Lung (tissue), 12 donors: ENCODE data around the gene PFKL. TPM values are rescaled to one million over a fixed set of nuclear protein-coding genes. Genes with fewer than 3 reads are reported as not detected.
A peak's percentile ranks its signal among the peaks of the same experiment; 100 is the strongest.

Source experiments
- ATAC-seq: fragments of 200-7000 bp; cut with Tn5 transposase; one replicate; pipeline ENCODE4 v1.9.1; 2020; ENCODE audit warnings: moderate number of reproducible peaks; ENCODE audit not compliant: insufficient read depth, low FRiP score
- DNase-seq, 3 donors: peaks; one replicate each; pipeline ENCODE4 v3.0.0-alpha.2; 2013 to 2017
- H3K27ac ChIP-seq, 2 donors: one replicate each; pipeline ENCODE4 v1.5.1; 2013; ENCODE audit warnings: mild to moderate bottlenecking in 2 of 2, moderate library complexity in 2 of 2, control low read depth in 1 of 2, inconsistent platforms in 1 of 2, low read depth in 1 of 2, low read length in 1 of 2
- H3K27me3 ChIP-seq, 3 donors: one replicate each; pipeline ENCODE4 v1.5.1; 2013; ENCODE audit warnings: low read length in 2 of 3; ENCODE audit not compliant: control insufficient read depth in 3 of 3, insufficient read depth in 3 of 3
- H3K36me3 ChIP-seq, 4 donors: one replicate each; pipeline ENCODE4 v1.5.1; 2013; ENCODE audit warnings: low read length in 4 of 4, mild to moderate bottlenecking in 1 of 4, moderate library complexity in 1 of 4; ENCODE audit not compliant: control insufficient read depth in 4 of 4, insufficient read depth in 4 of 4
- H3K4me1 ChIP-seq, 5 donors: one replicate each; pipeline ENCODE4 v1.5.1; 2013; ENCODE audit warnings: low read length in 5 of 5, mild to moderate bottlenecking in 2 of 5, moderate library complexity in 1 of 5; ENCODE audit not compliant: control insufficient read depth in 5 of 5, insufficient read depth in 5 of 5
- H3K4me3 ChIP-seq: one replicate; pipeline ENCODE4 v1.5.1; 2013; ENCODE audit warnings: mild to moderate bottlenecking, control low read depth, moderate library complexity
- H3K9ac ChIP-seq, 2 donors: one replicate each; pipeline ENCODE4 v1.5.1; 2013; ENCODE audit warnings: low read length in 2 of 2, control low read depth in 1 of 2; ENCODE audit not compliant: insufficient read depth in 1 of 2
- H3K9me3 ChIP-seq, 4 donors: one replicate each; pipeline ENCODE4 v1.5.1; 2013; ENCODE audit warnings: low read length in 3 of 4, mild to moderate bottlenecking in 1 of 4, moderate library complexity in 1 of 4; ENCODE audit not compliant: control insufficient read depth in 4 of 4, insufficient read depth in 3 of 4
- CTCF ChIP-seq: IDR thresholded peaks from 2 replicates; pipeline ENCODE4 v1.5.1; 2012; ENCODE audit warnings: mild to moderate bottlenecking; ENCODE audit errors: control extremely low read depth, extremely low read depth
- WGBS, 2 donors: extraction: QIAGEN DNeasy Blood & Tissue Kit; methylation state at CpG; one replicate each; pipeline ENCODE4 v1.1.7; 2013; 5-methylcytosine and 5-hydroxymethylcytosine counted together
- polyA plus RNA-seq, 2 donors: library from polyadenylated mRNA; stranded (reverse); fragments of 200-250 nt; gene quantifications; one replicate each; pipeline ENCODE4 v1.2.1, GENCODE V29; 2013
- total RNA-seq, 2 donors: library from RNA; depleted of rRNA in 1 of 2; stranded (reverse); fragments of >200 nt in 1 of 2; gene quantifications; one replicate each; pipeline ENCODE4 v1.2.1, GENCODE V29; 2014 to 2021
- donor health status: control.
- donor health status: control.
- donor health status: Bipolar disorder and iron deficiency.
- donor health status: healthy.
- donor health status: DM: yes; HTN: yes; CAD: no.

PFKL gene
- total and polyA plus RNA-seq, 4 donors: 63.4 to 129 (median 103) TPM

- Histone ChIP-seq H3K36me3 (peaks cover 0 to 20% (median 3%) of the 10 kb centered on the region in 4 donors), H3K4me3 (no peak overlapping the region), H3K27ac (peak overlapping the region in 1 of 2 donors; percentile 59), H3K9me3 (no peaks in the 10 kb centered on the region), H3K9ac (no peak overlapping the region), H3K27me3 (no peaks in the 10 kb centered on the region), H3K4me1 (peaks cover 0 to 39% (median 33%) of the 10 kb centered on the region in 5 donors)
- ATAC-seq (no peak), DNase-seq (no peak)
- TF ChIP-seq CTCF: no peak
- 53 to 69% methylated on average over 9 of the region's 9 CpGs for WGBS, 2 donors
These were observed 5.8 kb downstream of the PFKL start for GRCh38 chr21:44305691-44306090.

GRCh38 chr21:44306936-44307704 is 7.3 kb downstream of the PFKL start:
- H3K36me3 ChIP-seq: peaks cover 0 to 33% (median 10%) of the 10 kb centered on the region in 4 donors
- peaks cover 0 to 32% (median 18%) of the 10 kb centered on the region in 5 donors for H3K4me1 ChIP-seq
- 86 to 93% methylated on average over 16 to 21 of the region's 21 CpGs for WGBS, 2 donors

GRCh38 chr21:44310628-44311507 is 11.0 kb downstream of the PFKL start:
- Histone ChIP-seq H3K27me3 (no peaks in the 10 kb centered on the region), H3K9ac (no peak overlapping the region), H3K36me3 (peaks cover 0 to 66% (median 17%) of the 10 kb centered on the region in 4 donors), H3K9me3 (peaks cover 0 to 2% (median 0%) of the 10 kb centered on the region in 4 donors), H3K27ac (no peak overlapping the region), H3K4me3 (no peak overlapping the region), H3K4me1 (peaks cover 0 to 22% (median 5%) of the 10 kb centered on the region in 5 donors)
- DNase-seq (peak; percentile 56 to 84 (median 65)), ATAC-seq (no peak)
- TF ChIP-seq CTCF: no peak
- 91 to 93% methylated on average over 28 of the region's 28 CpGs for WGBS, 2 donors

More at GRCh38 chr21:44306936-44307704, 7.3 kb downstream of the PFKL start:
- no peaks in the 10 kb centered on the region for H3K27me3 ChIP-seq
- TF ChIP-seq CTCF: no peak
- DNase-seq: peak; percentile 51 to 72 (median 64)
- H3K4me3 ChIP-seq: no peak overlapping the region
- H3K27ac ChIP-seq: peak overlapping the region in 1 of 2 donors; percentile 1
- no peak overlapping the region for H3K9ac ChIP-seq
- peaks cover 0 to 2% (median 0%) of the 10 kb centered on the region in 4 donors for H3K9me3 ChIP-seq
- ATAC-seq: no peak
